ENCODE measurements around the gene BMPER. TPM values are rescaled to one million over a fixed set of nuclear protein-coding genes. Genes with fewer than 3 reads are reported as not detected.
A peak's percentile ranks its signal among the peaks of the same experiment; 100 is the strongest.

Gene BMPER
- total RNA-seq, 4 donors from 2014 or later: 3.1 to 33.3 (median 8.0) TPM

GRCh38 chr7:34061149-34061548, 155.8 kb downstream of the BMPER start:
- peaks cover 0 to 43% (median 11%) of the 10 kb centered on the region in 4 donors for H3K4me1 ChIP-seq
- no peak for DNase-seq (ENCODE audit: low spot score in 2 of 2)
- no peak overlapping the region for H3K4me3 ChIP-seq
- TF ChIP-seq POLR2A (IDR thresholded peaks at IDR 0.05) (no peak), EP300 (IDR thresholded peaks at IDR 0.05) (peak in 1 of 2 donors; percentile 16)
- TF ChIP-seq, protein P1, sequence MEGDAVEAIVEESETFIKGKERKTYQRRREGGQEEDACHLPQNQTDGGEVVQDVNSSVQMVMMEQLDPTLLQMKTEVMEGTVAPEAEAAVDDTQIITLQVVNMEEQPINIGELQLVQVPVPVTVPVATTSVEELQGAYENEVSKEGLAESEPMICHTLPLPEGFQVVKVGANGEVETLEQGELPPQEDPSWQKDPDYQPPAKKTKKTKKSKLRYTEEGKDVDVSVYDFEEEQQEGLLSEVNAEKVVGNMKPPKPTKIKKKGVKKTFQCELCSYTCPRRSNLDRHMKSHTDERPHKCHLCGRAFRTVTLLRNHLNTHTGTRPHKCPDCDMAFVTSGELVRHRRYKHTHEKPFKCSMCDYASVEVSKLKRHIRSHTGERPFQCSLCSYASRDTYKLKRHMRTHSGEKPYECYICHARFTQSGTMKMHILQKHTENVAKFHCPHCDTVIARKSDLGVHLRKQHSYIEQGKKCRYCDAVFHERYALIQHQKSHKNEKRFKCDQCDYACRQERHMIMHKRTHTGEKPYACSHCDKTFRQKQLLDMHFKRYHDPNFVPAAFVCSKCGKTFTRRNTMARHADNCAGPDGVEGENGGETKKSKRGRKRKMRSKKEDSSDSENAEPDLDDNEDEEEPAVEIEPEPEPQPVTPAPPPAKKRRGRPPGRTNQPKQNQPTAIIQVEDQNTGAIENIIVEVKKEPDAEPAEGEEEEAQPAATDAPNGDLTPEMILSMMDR (IDR thresholded peaks at IDR 0.05): no peak
- H3K9me3 ChIP-seq: no peaks in the 10 kb centered on the region
- H3K36me3 ChIP-seq: no peaks in the 10 kb centered on the region
- WGBS, 2 donors: 88 to 92% methylated on average over 2 of the region's 2 CpGs
- H3K27me3 ChIP-seq: no peaks in the 10 kb centered on the region
- H3K27ac ChIP-seq: no peak overlapping the region

DNA sequence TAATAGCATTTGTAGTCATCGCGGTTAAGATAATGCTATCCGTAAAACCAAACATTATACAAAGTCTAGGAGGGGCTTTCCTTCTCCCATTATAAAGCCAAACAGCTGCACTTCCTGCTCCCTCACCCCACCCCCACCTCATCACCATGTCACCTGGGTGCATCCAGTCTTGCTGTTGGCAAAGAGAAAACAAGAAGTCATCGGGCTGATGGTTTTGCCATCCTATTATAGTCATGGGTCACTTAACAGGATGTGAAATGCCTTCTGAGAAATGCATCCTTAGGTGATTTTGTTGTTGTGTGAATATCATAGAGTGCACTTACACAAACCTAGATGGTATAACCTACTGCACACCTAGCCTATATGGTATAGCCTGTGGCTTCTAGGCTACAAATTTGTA, 157.0 kb downstream of the BMPER start:
- H3K27me3 ChIP-seq: no peaks in the 10 kb centered on the region
- H3K9me3 ChIP-seq: no peaks in the 10 kb centered on the region
- H3K36me3 ChIP-seq: no peaks in the 10 kb centered on the region
- peaks cover 0 to 51% (median 11%) of the 10 kb centered on the region in 4 donors for H3K4me1 ChIP-seq
- 93 to 94% methylated on average over 4 of the region's 4 CpGs for whole genome bisulfite sequencing, 2 donors
- TF ChIP-seq EP300 (IDR thresholded peaks at IDR 0.05): no peak
- TF ChIP-seq, protein P1 (IDR thresholded peaks at IDR 0.05): no peak
- TF ChIP-seq POLR2A (IDR thresholded peaks at IDR 0.05): no peak
- DNase-seq (ENCODE audit: low spot score in 2 of 2): no peak
- no peak overlapping the region for H3K27ac ChIP-seq
- H3K4me3 ChIP-seq: no peak overlapping the region

GRCh38 chr7:34062826-34063225, 157.5 kb downstream of the BMPER start:
- Histone ChIP-seq H3K27me3 (no peaks in the 10 kb centered on the region), H3K36me3 (no peaks in the 10 kb centered on the region), H3K27ac (no peak overlapping the region), H3K4me3 (no peak overlapping the region), H3K4me1 (peaks cover 0 to 52% (median 11%) of the 10 kb centered on the region in 4 donors), H3K9me3 (no peaks in the 10 kb centered on the region)
- DNase-seq (ENCODE audit: low spot score in 2 of 2): no peak
- TF ChIP-seq, protein P1 (IDR thresholded peaks at IDR 0.05): no peak
- TF ChIP-seq POLR2A (IDR thresholded peaks at IDR 0.05) (no peak), EP300 (IDR thresholded peaks at IDR 0.05) (no peak)

DNA sequence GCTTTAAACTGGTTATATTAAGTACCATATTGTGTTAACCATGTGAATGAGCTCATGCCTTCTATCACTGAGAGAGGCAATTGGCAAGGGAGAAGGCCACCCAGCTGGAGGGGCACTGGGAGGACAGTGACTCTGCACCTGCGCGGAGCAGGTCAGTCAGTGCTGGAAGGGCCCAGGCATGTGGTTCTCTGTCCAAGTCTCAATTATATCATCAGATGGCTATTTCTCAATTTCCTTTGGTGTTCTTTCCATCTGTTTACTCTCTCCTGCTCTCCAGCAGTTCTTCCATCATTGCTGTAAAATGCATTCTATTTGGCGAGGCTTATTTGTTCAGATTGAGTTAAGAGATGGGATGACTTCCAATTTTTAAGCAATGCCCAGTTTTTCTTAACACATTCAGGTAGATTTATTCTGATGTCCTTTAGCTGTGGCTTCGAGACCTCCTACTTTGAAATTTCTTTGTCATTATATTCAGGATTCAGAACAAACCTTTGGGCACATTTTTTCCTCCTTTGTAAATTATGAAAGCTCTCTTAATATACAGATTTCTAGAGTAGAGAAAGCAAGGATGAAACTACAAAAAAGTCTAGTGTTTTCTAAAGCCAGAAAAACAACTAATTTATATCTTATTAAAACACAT, 159.3 kb downstream of the BMPER start:
- peak; percentile 17 to 27 for DNase-seq (ENCODE audit: low spot score in 2 of 2)
- no peaks in the 10 kb centered on the region for H3K27me3 ChIP-seq
- H3K9me3 ChIP-seq: no peaks in the 10 kb centered on the region
- H3K27ac ChIP-seq: peak overlapping the region in 2 of 4 donors; percentile 23 to 32
- WGBS, 2 donors: 70 to 82% methylated on average over 4 of the region's 4 CpGs
- H3K4me1 ChIP-seq: peaks cover 0 to 34% (median 3%) of the 10 kb centered on the region in 4 donors
- no peak overlapping the region for H3K4me3 ChIP-seq
- H3K36me3 ChIP-seq: no peaks in the 10 kb centered on the region
- no peak for TF ChIP-seq POLR2A (IDR thresholded peaks at IDR 0.05)
- peak in 1 of 2 donors; percentile 79 for TF ChIP-seq EP300 (IDR thresholded peaks at IDR 0.05)

- WGBS, 2 donors: 74% methylated on average over 1 of the region's 1 CpG
- Histone ChIP-seq H3K4me3 (no peak overlapping the region), H3K9me3 (no peaks in the 10 kb centered on the region), H3K27me3 (no peaks in the 10 kb centered on the region), H3K27ac (no peak overlapping the region), H3K4me1 (peaks cover 0 to 29% (median 0%) of the 10 kb centered on the region in 4 donors), H3K36me3 (no peaks in the 10 kb centered on the region)
- no peak for DNase-seq (ENCODE audit: low spot score in 2 of 2)
- TF ChIP-seq EP300 (IDR thresholded peaks at IDR 0.05) (no peak), POLR2A (IDR thresholded peaks at IDR 0.05) (no peak)
- TF ChIP-seq, protein P1 (IDR thresholded peaks at IDR 0.05): no peak
These were observed 161.1 kb downstream of the BMPER start for GRCh38 chr7:34066411-34066810.

Measured in tibial nerve (tissue), 4 donors.